IMR-90 (cell line): ENCODE measurements around the gene LPCAT2. TPM values are rescaled to one million over a fixed set of nuclear protein-coding genes. Genes with fewer than 3 reads are reported as not detected.

ENCODE experiments used
- ATAC-seq: fragments of 200-7000 bp; cut with Tn5 transposase; 2 replicates; pipeline ENCODE4 v1.9.1; 2020; ENCODE audit warnings: low read depth, mild to moderate bottlenecking, moderate library complexity
- BruUV-seq: library from RNA; stranded (reverse); fragments of 400-500 nt; replicated peaks from 2 replicates; lab custom pipeline; 2021; lab: Mats Ljungman, UMichigan
- CTCF ChIA-PET: fragments of 300-600 bp; formaldehyde crosslinking; extraction: SDS; loops from one replicate; lab custom pipeline; 2021; ENCODE audit warnings: antibody characterized with exemption; lab: Yijun Ruan, JAX
- POLR2A ChIA-PET: fragments of 300-600 bp; sonication (Branson Sonifier 250); formaldehyde crosslinking; loops from one replicate; lab custom pipeline; 2022; ENCODE audit warnings: antibody characterized with exemption; ENCODE audit not compliant: unreplicated experiment; lab: Charles Lee
- DNase-seq: peaks from one replicate; pipeline ENCODE4 v3.0.0; 2013
- H2AFZ ChIP-seq: replicated peaks from 2 replicates; pipeline ENCODE3; 2013; ENCODE audit warnings: low read length, mild to moderate bottlenecking; ENCODE audit not compliant: poor library complexity
- H2AK5ac ChIP-seq: 2 replicates; pipeline ENCODE4 v1.6.1; 2013; ENCODE audit warnings: low read depth, low read length, inconsistent platforms
- H2AK9ac ChIP-seq: replicated peaks from 2 replicates; pipeline ENCODE3; 2013; ENCODE audit warnings: mild to moderate bottlenecking, low read depth, low read length, moderate library complexity; ENCODE audit not compliant: poor library complexity
- H2BK120ac ChIP-seq: 2 replicates; pipeline ENCODE4 v1.6.1; 2013; ENCODE audit warnings: low read depth, low read length, inconsistent platforms
- H2BK15ac ChIP-seq: 3 replicates; pipeline ENCODE4 v1.6.1; 2013; ENCODE audit warnings: low read depth, low read length, inconsistent platforms
- H2BK20ac ChIP-seq: 2 replicates; pipeline ENCODE4 v1.6.1; 2013; ENCODE audit warnings: low read depth, mild to moderate bottlenecking, inconsistent platforms, low read length, moderate library complexity
- H2BK5ac ChIP-seq: 2 replicates; pipeline ENCODE4 v1.6.1; 2013; ENCODE audit warnings: mild to moderate bottlenecking, low read depth, low read length, inconsistent platforms; ENCODE audit not compliant: poor library complexity, severe bottlenecking
- H3K14ac ChIP-seq: replicated peaks from 2 replicates; pipeline ENCODE4 v1.6.1; 2013; ENCODE audit warnings: low read depth, low read length, inconsistent platforms
- H3K18ac ChIP-seq: 2 replicates; pipeline ENCODE4 v1.6.1; 2013; ENCODE audit warnings: low read depth, low read length, control low read depth
- H3K23ac ChIP-seq: 2 replicates; pipeline ENCODE4 v1.6.1; 2013; ENCODE audit warnings: low read depth, low read length, inconsistent platforms
- H3K27ac ChIP-seq: 2 replicates; pipeline ENCODE4 v1.5.1; 2013; ENCODE audit warnings: mild to moderate bottlenecking, control low read depth, low read length; ENCODE audit not compliant: insufficient read depth
- H3K27me3 ChIP-seq: 2 replicates; pipeline ENCODE4 v1.6.1; 2013; ENCODE audit warnings: low read length; ENCODE audit not compliant: control insufficient read depth, insufficient read depth
- H3K36me3 ChIP-seq: 2 replicates; pipeline ENCODE4 v1.6.1; 2013; ENCODE audit warnings: low read length, mixed read lengths; ENCODE audit not compliant: control insufficient read depth, insufficient read depth
- H3K4ac ChIP-seq: 2 replicates; pipeline ENCODE4 v1.6.1; 2013; ENCODE audit warnings: low read depth, low read length, inconsistent platforms
- H3K4me1 ChIP-seq: 2 replicates; pipeline ENCODE4 v1.6.1; 2013; ENCODE audit warnings: low read length, mixed read lengths; ENCODE audit not compliant: control insufficient read depth, insufficient read depth
- H3K4me2 ChIP-seq: 2 replicates; pipeline ENCODE4 v1.6.1; 2013; ENCODE audit warnings: low read depth, mild to moderate bottlenecking, control low read depth, low read length, moderate library complexity
- H3K4me3 ChIP-seq: 2 replicates; pipeline ENCODE4 v1.5.1; 2013; ENCODE audit warnings: low read depth, mild to moderate bottlenecking, control low read depth, low read length, moderate library complexity; ENCODE audit not compliant: insufficient read depth
- H3K56ac ChIP-seq: 2 replicates; pipeline ENCODE4 v1.6.1; 2013; ENCODE audit warnings: low read length, inconsistent platforms; ENCODE audit not compliant: insufficient read depth; ENCODE audit errors: extremely low read depth
- H3K79me1 ChIP-seq, 2 experiments: 2 replicates each; pipeline ENCODE4 v1.6.1; 2013; ENCODE audit warnings: low read length in 2 of 2, inconsistent platforms in 1 of 2, low read depth in 1 of 2
- H3K9ac ChIP-seq: 2 replicates; pipeline ENCODE4 v1.6.1; 2013; ENCODE audit warnings: low read depth, low read length, control low read depth
- H3K9me1 ChIP-seq: 2 replicates; pipeline ENCODE4 v1.6.1; 2013; ENCODE audit warnings: low read length, inconsistent platforms; ENCODE audit not compliant: insufficient read depth
- H3K9me3 ChIP-seq: 2 replicates; pipeline ENCODE4 v1.6.1; 2013; ENCODE audit warnings: low read length; ENCODE audit not compliant: control insufficient read depth, insufficient read depth
- H4K20me1 ChIP-seq: 2 replicates; pipeline ENCODE4 v1.6.1; 2013; ENCODE audit warnings: low read length, inconsistent platforms; ENCODE audit not compliant: insufficient read depth
- H4K5ac ChIP-seq: 2 replicates; pipeline ENCODE4 v1.6.1; 2013; ENCODE audit warnings: mild to moderate bottlenecking, low read depth, low read length, control low read depth
- H4K8ac ChIP-seq, 2 experiments: 2 replicates each; pipeline ENCODE4 v1.6.1; 2013; ENCODE audit warnings: low read depth in 2 of 2, low read length in 2 of 2, control low read depth in 1 of 2, inconsistent platforms in 1 of 2
- H4K91ac ChIP-seq: 2 replicates; pipeline ENCODE4 v1.6.1; 2013; ENCODE audit warnings: low read depth, low read length, inconsistent platforms; ENCODE audit not compliant: insufficient read depth
- CHD1 ChIP-seq: IDR thresholded peaks from 2 replicates; pipeline ENCODE4 v1.6.1; 2012; ENCODE audit warnings: low read depth, low read length, improper control_type of control experiment
- FOS ChIP-seq: fragments of 150-350 bp; IDR thresholded peaks from 2 replicates; pipeline ENCODE4 v1.6.1; 2016; ENCODE audit warnings: low read depth, low read length
- MAFK ChIP-seq: IDR thresholded peaks from 2 replicates; pipeline ENCODE4 v1.6.1; 2012; ENCODE audit warnings: low read depth, low read length, improper control_type of control experiment
- MAZ ChIP-seq: IDR thresholded peaks from 2 replicates; pipeline ENCODE4 v1.6.1; 2012; ENCODE audit warnings: low read depth, mild to moderate bottlenecking, low read length, improper control_type of control experiment, moderate library complexity, borderline replicate concordance
- NFE2L2 ChIP-seq: fragments of 150-350 bp; IDR thresholded peaks from 2 replicates; pipeline ENCODE4 v1.6.1; 2016; ENCODE audit warnings: low read depth, mild to moderate bottlenecking, low read length
- POLR2A ChIP-seq: IDR thresholded peaks from 2 replicates; pipeline ENCODE4 v1.6.1; 2012; ENCODE audit warnings: mild to moderate bottlenecking, low read depth, low read length
- RAD21 ChIP-seq: IDR thresholded peaks from 2 replicates; pipeline ENCODE4 v1.6.1; 2012; ENCODE audit warnings: low read length, improper control_type of control experiment
- RFX5 ChIP-seq: IDR thresholded peaks from 2 replicates; pipeline ENCODE4 v1.8.0; 2012; ENCODE audit warnings: low read depth, mild to moderate bottlenecking, low read length, moderate library complexity
- SMC3 ChIP-seq: fragments of 150-350 bp; IDR thresholded peaks from 2 replicates; pipeline ENCODE4 v1.6.1; 2016; ENCODE audit warnings: low read depth, mild to moderate bottlenecking, antibody characterized with exemption, low read length, moderate library complexity
- WGBS, 2 experiments: methylation state at CpG; one replicate each; pipeline versions ENCODE4 v1.1.5 to v1.1.7; 2013; ENCODE audit warnings: missing lambda C conversion rate in 2 of 2; ENCODE audit not compliant: insufficient read length in 1 of 2; ENCODE audit errors: extremely low coverage in 2 of 2; 5-methylcytosine and 5-hydroxymethylcytosine counted together
- dilution Hi-C: fragments of 300-500 bp; cut with HindIII; formaldehyde crosslinking; loops from one replicate; pipeline ENCODE4 v1.14.3; 2018; ENCODE audit warnings: low sequenced_read_pairs; ENCODE audit not compliant: unreplicated experiment
- in situ Hi-C: fragments of 300-500 bp; cut with MboI; formaldehyde crosslinking; loops from 3 replicates; pipeline ENCODE4 v1.14.3; 2019; ENCODE audit warnings: low sequenced_read_pairs, inconsistent platforms, mixed read lengths
- intact Hi-C: fragments of 100-400 bp; cut with micrococcal nuclease; formaldehyde crosslinking; loops from 2 replicates; pipeline ENCODE4 v1.10.0; 2022
- polyA plus RNA-seq, 3 experiments: library from polyadenylated mRNA; depleted of rRNA; stranded (reverse); fragments of >200 nt; gene quantifications; 2 replicates each; pipeline ENCODE4 v1.2.3, GENCODE V29; 2012; ENCODE audit warnings: low replicate concordance in 1 of 3
- total RNA-seq: library from RNA; depleted of rRNA; stranded (reverse); fragments of >200 nt; gene quantifications from 2 replicates; pipeline ENCODE4 v1.2.3, GENCODE V29; 2012
- TF ChIP-seq, protein P1 (sequence below): fragments of 150-350 bp; IDR thresholded peaks from 2 replicates; pipeline ENCODE4 v1.6.1; 2017; ENCODE audit warnings: mild to moderate bottlenecking, antibody characterized with exemption, low read length, low read depth
- TF ChIP-seq, protein P2 (sequence below): conservative IDR thresholded peaks from 2 replicates; pipeline ENCODE4 v1.5.1; 2012; ENCODE audit warnings: mild to moderate bottlenecking, low read depth, low read length, improper control_type of control experiment

LPCAT2 gene
- total and polyA plus RNA-seq, 2 of the 4 experiments (the other 2 are of a cell fraction), result 8.6 to 8.7 TPM

DNA sequence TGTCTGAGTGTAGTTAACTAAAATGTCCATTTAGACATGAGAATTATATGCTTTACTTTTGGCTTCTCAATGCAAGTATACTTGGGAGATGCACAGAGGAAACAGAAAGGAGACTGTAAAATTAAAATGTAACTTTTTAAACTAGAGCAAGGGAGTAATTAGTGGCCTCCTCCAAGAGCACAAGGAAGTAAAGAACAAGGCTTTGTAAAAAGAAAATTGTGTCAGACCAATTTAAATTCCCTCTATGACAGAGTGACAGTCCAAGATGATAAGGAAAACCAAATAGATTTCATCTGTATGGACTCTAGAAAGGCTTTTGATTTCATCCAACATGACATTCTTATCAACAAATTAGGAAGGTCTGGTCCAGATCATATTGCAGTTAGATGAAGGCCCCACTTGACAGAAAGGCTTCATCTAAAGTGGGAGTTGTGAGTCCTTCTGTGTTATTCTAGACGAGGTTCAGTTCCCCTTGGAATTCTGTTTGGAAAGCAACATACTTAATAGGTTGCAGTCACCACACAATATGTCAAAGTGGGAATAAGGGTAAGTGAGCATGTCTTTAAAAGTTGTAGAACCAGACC is 51.2 kb downstream of the LPCAT2 start:
- Histone ChIP-seq H3K27ac (no peak overlapping the region), H3K23ac (no peak overlapping the region), H2AFZ (no peak overlapping the region), H3K9me3 (no peaks in the 10 kb centered on the region), H4K91ac (no peak overlapping the region), H3K79me1 (no peaks in the 10 kb centered on the region), H3K4me1 (peaks cover 1% of the 10 kb centered on the region), H2BK5ac (no peak overlapping the region), H2AK5ac (no peak overlapping the region), H3K36me3 (no peaks in the 10 kb centered on the region), H3K4me3 (no peak overlapping the region), H2BK15ac (no peak overlapping the region), H3K4ac (no peak overlapping the region), H2BK120ac (no peak overlapping the region), H4K8ac (no peak overlapping the region), H2BK20ac (no peak overlapping the region), H3K9me1 (no peaks in the 10 kb centered on the region), H4K5ac (no peak overlapping the region), H4K20me1 (peaks cover 5% of the 10 kb centered on the region; the same call in 1 of the 2 replicates), H3K27me3 (no peaks in the 10 kb centered on the region), H2AK9ac (no peak overlapping the region), H3K56ac (no peak overlapping the region), H3K9ac (no peak overlapping the region), H3K4me2 (no peak overlapping the region), H3K18ac (no peak overlapping the region; the same call in 1 of the 2 replicates), H3K14ac (no peak overlapping the region)
- CTCF ChIA-PET, result interaction anchor here (0.6 to 1.4 kb wide), 2 partner anchors 7 to 50 kb away, joined by 3 to 6 read pairs; no protein-coding TSS in a partner anchor
- in situ Hi-C loops (no loop called here), intact Hi-C loops (loop anchor here (1.0 kb wide), 1 partner anchor 27 kb away; no protein-coding TSS in a partner anchor), dilution Hi-C loops (no loop called here)
- DNase-seq, result no peak
- ATAC-seq, result no peak
- POLR2A ChIA-PET, result interaction anchor here (0.7 kb wide), 1 partner anchor 147 kb away, joined by 9 read pairs; no protein-coding TSS in a partner anchor
- no CpG with 5 or more reads among the region's 1 CpG for WGBS, 2 experiments
- TF ChIP-seq MAFK (no peak), POLR2A (no peak), RFX5 (no peak), SMC3 (no peak), CHD1 (no peak), NFE2L2 (no peak), MAZ (no peak), RAD21 (no peak), FOS (no peak)
- TF ChIP-seq, protein P1, sequence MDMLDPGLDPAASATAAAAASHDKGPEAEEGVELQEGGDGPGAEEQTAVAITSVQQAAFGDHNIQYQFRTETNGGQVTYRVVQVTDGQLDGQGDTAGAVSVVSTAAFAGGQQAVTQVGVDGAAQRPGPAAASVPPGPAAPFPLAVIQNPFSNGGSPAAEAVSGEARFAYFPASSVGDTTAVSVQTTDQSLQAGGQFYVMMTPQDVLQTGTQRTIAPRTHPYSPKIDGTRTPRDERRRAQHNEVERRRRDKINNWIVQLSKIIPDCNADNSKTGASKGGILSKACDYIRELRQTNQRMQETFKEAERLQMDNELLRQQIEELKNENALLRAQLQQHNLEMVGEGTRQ, result no peak
- TF ChIP-seq, protein P2, sequence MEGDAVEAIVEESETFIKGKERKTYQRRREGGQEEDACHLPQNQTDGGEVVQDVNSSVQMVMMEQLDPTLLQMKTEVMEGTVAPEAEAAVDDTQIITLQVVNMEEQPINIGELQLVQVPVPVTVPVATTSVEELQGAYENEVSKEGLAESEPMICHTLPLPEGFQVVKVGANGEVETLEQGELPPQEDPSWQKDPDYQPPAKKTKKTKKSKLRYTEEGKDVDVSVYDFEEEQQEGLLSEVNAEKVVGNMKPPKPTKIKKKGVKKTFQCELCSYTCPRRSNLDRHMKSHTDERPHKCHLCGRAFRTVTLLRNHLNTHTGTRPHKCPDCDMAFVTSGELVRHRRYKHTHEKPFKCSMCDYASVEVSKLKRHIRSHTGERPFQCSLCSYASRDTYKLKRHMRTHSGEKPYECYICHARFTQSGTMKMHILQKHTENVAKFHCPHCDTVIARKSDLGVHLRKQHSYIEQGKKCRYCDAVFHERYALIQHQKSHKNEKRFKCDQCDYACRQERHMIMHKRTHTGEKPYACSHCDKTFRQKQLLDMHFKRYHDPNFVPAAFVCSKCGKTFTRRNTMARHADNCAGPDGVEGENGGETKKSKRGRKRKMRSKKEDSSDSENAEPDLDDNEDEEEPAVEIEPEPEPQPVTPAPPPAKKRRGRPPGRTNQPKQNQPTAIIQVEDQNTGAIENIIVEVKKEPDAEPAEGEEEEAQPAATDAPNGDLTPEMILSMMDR, result no peak
- no TSS peak for BruUV-seq
